ENCODE measurements around the gene ZCCHC12.

GRCh38 chrX:118857006-118857405 lies 33.4 kb downstream of the ZCCHC12 start:
- TF ChIP-seq EZH2 (IDR thresholded peaks at IDR 0.05) = no peak
- TF ChIP-seq EZH2phosphoT487 (IDR thresholded peaks at IDR 0.05) = no peak
- TF ChIP-seq CTCF (IDR thresholded peaks at IDR 0.05) = no peak

Data from neural progenitor cell (in vitro differentiated cells).